Measurements from ENCODE around the gene ACVR1B. TPM values are rescaled to one million over a fixed set of nuclear protein-coding genes. Genes with fewer than 3 reads are reported as not detected.

Gene ACVR1B
- total RNA-seq, 2 experiments from 2014 or later: 7.5 to 8.6 TPM

- ATAC-seq (no peak), DNase-seq (no peak)
- intact Hi-C loops (cut with micrococcal nuclease): no loop called here
- Mint-ChIP-seq H3K4me3 (no peak overlapping the region), H3K27me3 (peaks cover 22% of the 10 kb centered on the region), H3K36me3 (ENCODE audit: low read depth) (no peaks in the 10 kb centered on the region), H3K27ac (no peak overlapping the region), H3K4me1 (ENCODE audit: low read depth) (no peaks in the 10 kb centered on the region), H3K9me3 (no peaks in the 10 kb centered on the region)
- ChIA-PET POLR2A (interaction anchor here (0.6 kb wide), 1 partner anchor 374 kb away, joined by 3 read pairs; no protein-coding TSS in a partner anchor), CTCF (interaction anchor here (0.9 to 2.1 kb wide), 3 partner anchors 10 to 17 kb away, joined by 3 to 8 read pairs (median 4); no protein-coding TSS in a partner anchor)
- TF ChIP-seq, protein P1, sequence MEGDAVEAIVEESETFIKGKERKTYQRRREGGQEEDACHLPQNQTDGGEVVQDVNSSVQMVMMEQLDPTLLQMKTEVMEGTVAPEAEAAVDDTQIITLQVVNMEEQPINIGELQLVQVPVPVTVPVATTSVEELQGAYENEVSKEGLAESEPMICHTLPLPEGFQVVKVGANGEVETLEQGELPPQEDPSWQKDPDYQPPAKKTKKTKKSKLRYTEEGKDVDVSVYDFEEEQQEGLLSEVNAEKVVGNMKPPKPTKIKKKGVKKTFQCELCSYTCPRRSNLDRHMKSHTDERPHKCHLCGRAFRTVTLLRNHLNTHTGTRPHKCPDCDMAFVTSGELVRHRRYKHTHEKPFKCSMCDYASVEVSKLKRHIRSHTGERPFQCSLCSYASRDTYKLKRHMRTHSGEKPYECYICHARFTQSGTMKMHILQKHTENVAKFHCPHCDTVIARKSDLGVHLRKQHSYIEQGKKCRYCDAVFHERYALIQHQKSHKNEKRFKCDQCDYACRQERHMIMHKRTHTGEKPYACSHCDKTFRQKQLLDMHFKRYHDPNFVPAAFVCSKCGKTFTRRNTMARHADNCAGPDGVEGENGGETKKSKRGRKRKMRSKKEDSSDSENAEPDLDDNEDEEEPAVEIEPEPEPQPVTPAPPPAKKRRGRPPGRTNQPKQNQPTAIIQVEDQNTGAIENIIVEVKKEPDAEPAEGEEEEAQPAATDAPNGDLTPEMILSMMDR (IDR thresholded peaks at IDR 0.05): no peak
These were observed 44.9 kb upstream of the ACVR1B start for GRCh38 chr12:51906430-51907082.

DNA sequence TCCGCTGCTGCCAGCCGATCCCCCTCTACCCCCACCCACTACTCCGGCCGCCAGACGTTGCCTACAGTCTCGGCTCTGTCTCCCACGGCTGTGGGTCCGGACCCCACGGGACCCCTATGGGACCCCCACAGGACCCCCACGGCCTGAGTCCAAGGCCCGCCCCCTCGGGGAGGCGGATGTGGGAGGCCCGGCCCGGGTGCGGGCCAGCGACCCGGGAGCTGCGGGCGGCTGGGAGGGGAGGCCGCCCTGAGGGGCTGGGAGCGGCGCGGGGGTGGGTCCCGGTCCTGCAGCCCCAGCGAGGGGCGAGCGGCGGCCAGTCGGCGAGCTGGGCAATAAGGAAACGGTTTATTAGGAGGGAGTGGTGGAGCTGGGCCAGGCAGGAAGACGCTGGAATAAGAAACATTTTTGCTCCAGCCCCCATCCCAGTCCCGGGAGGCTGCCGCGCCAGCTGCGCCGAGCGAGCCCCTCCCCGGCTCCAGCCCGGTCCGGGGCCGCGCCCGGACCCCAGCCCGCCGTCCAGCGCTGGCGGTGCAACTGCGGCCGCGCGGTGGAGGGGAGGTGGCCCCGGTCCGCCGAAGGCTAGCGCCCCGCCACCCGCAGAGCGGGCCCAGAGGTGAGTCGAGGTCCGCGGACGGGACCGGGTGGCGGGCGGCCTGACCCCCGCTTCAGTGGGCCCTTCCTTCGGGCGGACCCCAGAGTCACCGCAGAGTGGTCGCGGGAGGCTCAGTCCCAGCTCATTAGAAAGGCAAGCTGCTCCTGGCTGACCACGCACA lies 44.2 kb upstream of the ACVR1B start, which contains the start of gene ACVRL1:
Gene ACVRL1 (plus strand): TSS at position 422 of the 773 bp plus-strand sequence. CDS start 4,971 bp downstream, outside the sequence.
- ChIA-PET POLR2A (no interaction called here), CTCF (interaction anchor here (1.2 to 2.1 kb wide), 4 partner anchors 14 to 163 kb away, joined by 3 to 8 read pairs (median 3); partner anchors contain the start of gene ATG101)
- H3K4me3 Mint-ChIP-seq: no peak within 1 kb of the TSS
- H3K4me1 Mint-ChIP-seq (ENCODE audit: low read depth): no peaks in the 10 kb centered on the region
- no peaks in the 10 kb centered on the region for H3K9me3 Mint-ChIP-seq
- DNase-seq: no peak
- TF ChIP-seq, protein P1 (IDR thresholded peaks at IDR 0.05): no peak
- peaks cover 22% of the 10 kb centered on the region for H3K27me3 Mint-ChIP-seq
- intact Hi-C loops (cut with micrococcal nuclease): no loop called here
- ATAC-seq: no peak
- H3K27ac Mint-ChIP-seq: no peak within 1 kb of the TSS
- no peaks in the 10 kb centered on the region for H3K36me3 Mint-ChIP-seq (ENCODE audit: low read depth)

DNA sequence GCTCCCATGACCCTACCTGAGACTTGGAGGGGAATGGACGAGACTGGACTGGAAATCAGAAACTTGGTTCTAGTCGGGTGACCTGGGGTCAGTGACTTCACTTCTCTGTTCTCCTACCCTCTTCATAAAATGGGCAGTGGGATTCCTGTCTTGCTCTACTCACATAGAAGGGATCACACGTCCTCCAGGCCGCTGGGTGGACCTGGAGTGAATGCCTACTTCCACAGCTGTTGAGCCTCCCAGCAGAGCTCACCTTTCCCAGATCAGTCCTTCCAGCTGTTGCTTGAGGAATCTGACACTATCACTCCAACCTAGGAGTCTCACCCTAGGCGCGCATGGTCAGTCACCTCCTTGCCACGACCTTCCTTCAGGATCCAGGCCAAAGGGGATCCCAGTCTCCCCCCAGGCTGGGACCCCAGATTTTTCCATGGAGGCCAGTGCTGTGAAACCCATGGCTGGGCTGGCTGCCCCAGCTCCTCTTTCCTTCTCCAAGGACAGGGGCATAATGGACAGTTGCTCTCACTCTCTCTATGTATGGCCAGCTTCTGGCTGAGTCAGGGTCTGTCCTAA lies 43.6 kb upstream of the ACVR1B start:
- POLR2A ChIA-PET: no interaction called here
- Mint-ChIP-seq H3K4me1 (ENCODE audit: low read depth) (no peaks in the 10 kb centered on the region), H3K36me3 (ENCODE audit: low read depth) (no peaks in the 10 kb centered on the region), H3K27ac (no peak overlapping the region), H3K27me3 (peaks cover 22% of the 10 kb centered on the region), H3K9me3 (no peaks in the 10 kb centered on the region), H3K4me3 (no peak overlapping the region)
- DNase-seq (no peak), ATAC-seq (no peak)
- TF ChIP-seq, protein P1 (IDR thresholded peaks at IDR 0.05): no peak
- intact Hi-C loops (cut with micrococcal nuclease): no loop called here
- CTCF ChIA-PET: interaction anchor here (1.2 to 2.1 kb wide), 4 partner anchors 13 to 162 kb away, joined by 3 to 8 read pairs (median 3); partner anchors contain the start of gene ATG101

DNA sequence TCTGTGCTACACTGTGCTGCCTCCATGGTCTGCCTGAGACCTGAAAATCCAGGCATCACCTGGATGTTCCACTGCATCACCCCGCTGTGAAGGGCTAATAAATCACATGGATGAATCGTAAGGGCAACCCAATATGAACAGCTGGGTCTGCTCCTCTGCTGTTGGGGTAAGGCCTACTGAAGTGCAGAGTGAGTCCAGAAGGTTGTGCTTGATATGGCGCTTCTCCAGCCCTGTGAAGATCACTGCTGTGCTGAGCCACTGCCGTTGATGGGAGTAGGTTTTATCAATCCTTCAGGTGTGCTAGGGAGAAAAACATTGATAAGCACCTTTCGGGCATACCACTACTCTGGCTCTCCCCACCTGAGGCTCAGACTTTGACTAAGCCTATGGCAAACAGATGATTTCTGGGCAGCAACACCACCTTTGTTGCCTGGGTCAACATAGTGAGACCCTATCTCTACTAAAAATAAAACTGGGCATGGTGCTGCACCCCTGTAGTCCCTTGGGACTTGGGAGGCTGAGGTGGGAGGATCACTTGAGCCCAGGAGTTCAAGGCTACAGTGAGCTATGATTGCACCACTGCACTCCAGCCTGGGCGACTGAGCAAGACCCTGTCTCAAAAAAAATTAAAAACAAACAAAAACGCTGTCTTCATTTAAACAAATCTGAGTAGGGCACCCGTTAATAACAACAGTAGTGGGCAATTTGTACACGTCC lies 42.5 kb upstream of the ACVR1B start:
- H3K4me3 Mint-ChIP-seq: no peak overlapping the region
- H3K27me3 Mint-ChIP-seq: peaks cover 24% of the 10 kb centered on the region
- CTCF ChIA-PET: interaction anchor here (2.1 kb wide), 1 partner anchor 14 kb away, joined by 8 read pairs; no protein-coding TSS in a partner anchor
- H3K36me3 Mint-ChIP-seq (ENCODE audit: low read depth): no peaks in the 10 kb centered on the region
- ATAC-seq (no peak), DNase-seq (no peak)
- POLR2A ChIA-PET: no interaction called here
- H3K4me1 Mint-ChIP-seq (ENCODE audit: low read depth): no peaks in the 10 kb centered on the region
- H3K9me3 Mint-ChIP-seq: no peaks in the 10 kb centered on the region
- no peak overlapping the region for H3K27ac Mint-ChIP-seq
- intact Hi-C loops (cut with micrococcal nuclease): no loop called here
- TF ChIP-seq, protein P1 (IDR thresholded peaks at IDR 0.05): no peak

Data from activated CD8-positive, alpha-beta T cell treated with anti-CD3 and anti-CD28 coated beads for 36 hours (primary cell).